Stomach (tissue), 9 donors: ENCODE results near the gene KATNB1. TPM values are rescaled to one million over a fixed set of nuclear protein-coding genes. Genes with fewer than 3 reads are reported as not detected.

Experiments used
- DNase-seq, 2 donors: peaks; one replicate each; pipeline versions ENCODE4 v3.0.0 to v3.0.0-alpha.2; 2013 to 2019
- H3K27ac ChIP-seq, 5 donors: fragments of 200-600 bp in 4 of 5; sonication (generic) in 4 of 5; one replicate each; pipeline ENCODE4 v1.5.1; 2013 to 2019; ENCODE audit warnings: mild to moderate bottlenecking in 1 of 5, moderate library complexity in 1 of 5
- H3K27me3 ChIP-seq, 3 donors: fragments of 200-600 bp; sonication (generic); one replicate each; pipeline ENCODE4 v1.5.1; 2017 to 2019; ENCODE audit warnings: mixed run types in 1 of 3
- H3K36me3 ChIP-seq, 4 donors: fragments of 200-600 bp; sonication (generic); 1 replicate in 3 of 4; 2 replicates in 1 of 4; pipeline ENCODE4 v1.5.1; 2016 to 2019
- H3K4me1 ChIP-seq, 4 donors: fragments of 200-600 bp; sonication (generic); one replicate each; pipeline ENCODE4 v1.5.1; 2016 to 2019
- H3K4me3 ChIP-seq, 4 donors: fragments of 200-600 bp; sonication (generic) in 3 of 4; one replicate each; pipeline ENCODE4 v1.5.1; 2016 to 2019; ENCODE audit warnings: mild to moderate bottlenecking in 1 of 4
- H3K9me3 ChIP-seq, 4 donors: fragments of 200-600 bp; sonication (generic); one replicate each; pipeline ENCODE4 v1.5.1; 2016 to 2019
- CTCF ChIP-seq, 7 experiments: fragments of 450-650 bp in 4 of 7; fragments of 200-600 bp in 3 of 7; sonication (generic) in 3 of 7; IDR thresholded peaks; one replicate each; pipeline ENCODE4 v1.5.1; 2016 to 2019; ENCODE audit warnings: antibody characterized with exemption in 7 of 7, control low read depth in 2 of 7, mild to moderate bottlenecking in 1 of 7
- EP300 ChIP-seq: sonication (generic); formaldehyde crosslinking; IDR thresholded peaks from one replicate; pipeline ENCODE4 v1.6.1; 2017; ENCODE audit warnings: antibody characterized with exemption
- POLR2A ChIP-seq, 4 donors: fragments of 450-650 bp; IDR thresholded peaks; one replicate each; pipeline ENCODE4 v1.6.1; 2016; ENCODE audit warnings: antibody characterized with exemption in 4 of 4, control low read depth in 2 of 4, mild to moderate bottlenecking in 1 of 4, moderate library complexity in 1 of 4
- POLR2AphosphoS5 ChIP-seq, 3 donors: sonication (generic); formaldehyde crosslinking; IDR thresholded peaks; one replicate each; pipeline ENCODE4 v1.6.1; 2016; ENCODE audit warnings: antibody characterized with exemption in 3 of 3
- WGBS, 5 donors: extraction: QIAGEN DNeasy Blood & Tissue Kit in 3 of 5; methylation state at CpG; one replicate each; pipeline versions ENCODE4 v1.1.5 to v1.1.7; 2013 to 2018; 5-methylcytosine and 5-hydroxymethylcytosine counted together
- intact Hi-C: fragments of 100-400 bp; cut with DNase I; formaldehyde crosslinking; loops from one replicate; pipeline ENCODE4 v1.15.1; 2023; ENCODE audit warnings: low total_unique reads
- polyA plus RNA-seq, 3 donors: library from polyadenylated mRNA; stranded (reverse); fragments of 200-250 nt; gene quantifications; one replicate each; pipeline ENCODE4 v1.2.3, GENCODE V29; 2013
- total RNA-seq, 5 donors: library from RNA; depleted of rRNA; stranded (reverse); fragments of >200 nt; gene quantifications; one replicate each; pipeline versions ENCODE4 v1.1.0 to v1.2.3, GENCODE V29; 2014 to 2016
- donor health status: healthy with polysubstance abuse.
- donor health status: Bipolar disorder and iron deficiency.
- donor health status: healthy.

Gene KATNB1
- total and polyA plus RNA-seq, 8 donors, result 6.7 to 58.5 (median 13.4) TPM

- Histone ChIP-seq H3K9me3 (no peaks in the 10 kb centered on the region), H3K27ac (no peak overlapping the region), H3K4me1 (peaks cover 8 to 18% (median 15%) of the 10 kb centered on the region in 4 donors), H3K4me3 (no peak overlapping the region), H3K27me3 (no peaks in the 10 kb centered on the region), H3K36me3 (peaks cover 9 to 73% (median 53%) of the 10 kb centered on the region in 4 donors)
- no peak for DNase-seq
- 82 to 88% (median 86%) methylated on average over 4 of the region's 4 CpGs for WGBS, 5 donors
- intact Hi-C loops, result no loop called here
- TF ChIP-seq CTCF (IDR thresholded peaks at IDR 0.05), result no peak
- TF ChIP-seq POLR2A (IDR thresholded peaks at IDR 0.05), result no peak
- TF ChIP-seq EP300, result no peak
- no peak for TF ChIP-seq POLR2AphosphoS5 (IDR thresholded peaks at IDR 0.05)
Measured at GRCh38 chr16:57783116-57783515, 47.5 kb downstream of the KATNB1 start.

- no peaks in the 10 kb centered on the region for H3K27me3 ChIP-seq
- peaks cover 8 to 18% (median 15%) of the 10 kb centered on the region in 4 donors for H3K4me1 ChIP-seq
- TF ChIP-seq POLR2AphosphoS5 (IDR thresholded peaks at IDR 0.05) (no peak), POLR2A (IDR thresholded peaks at IDR 0.05) (no peak), EP300 (no peak), CTCF (IDR thresholded peaks at IDR 0.05) (no peak)
- intact Hi-C loops, result no loop called here
- no peaks in the 10 kb centered on the region for H3K9me3 ChIP-seq
- 85 to 93% (median 87%) methylated on average over 8 of the region's 8 CpGs for WGBS, 5 donors
- no peak overlapping the region for H3K4me3 ChIP-seq
- H3K36me3 ChIP-seq, result peaks cover 14 to 77% (median 56%) of the 10 kb centered on the region in 4 donors
- DNase-seq, result no peak
- H3K27ac ChIP-seq, result no peak overlapping the region
Measured at GRCh38 chr16:57783883-57784282, 48.3 kb downstream of the KATNB1 start.

GRCh38 chr16:57784334-57784733 is 48.8 kb downstream of the KATNB1 start:
- Histone ChIP-seq H3K27me3 (no peaks in the 10 kb centered on the region), H3K9me3 (no peaks in the 10 kb centered on the region), H3K4me3 (no peak overlapping the region), H3K27ac (no peak overlapping the region), H3K36me3 (peaks cover 9 to 77% (median 56%) of the 10 kb centered on the region in 4 donors), H3K4me1 (peaks cover 8 to 18% (median 15%) of the 10 kb centered on the region in 4 donors)
- no peak for TF ChIP-seq CTCF (IDR thresholded peaks at IDR 0.05)
- TF ChIP-seq POLR2A (IDR thresholded peaks at IDR 0.05), result no peak
- TF ChIP-seq POLR2AphosphoS5 (IDR thresholded peaks at IDR 0.05), result no peak
- TF ChIP-seq EP300, result no peak
- 91 to 93% (median 92%) methylated on average over 7 of the region's 7 CpGs for WGBS, 5 donors
- intact Hi-C loops, result no loop called here
- no peak for DNase-seq

GRCh38 chr16:57785385-57785784 is 49.8 kb downstream of the KATNB1 start:
- no peak for DNase-seq

More at GRCh38 chr16:57785385-57785784, 49.8 kb downstream of the KATNB1 start:
- Histone ChIP-seq H3K4me1 (peaks cover 8 to 18% (median 15%) of the 10 kb centered on the region in 4 donors), H3K27me3 (no peaks in the 10 kb centered on the region), H3K4me3 (no peak overlapping the region), H3K36me3 (peaks cover 8 to 78% (median 60%) of the 10 kb centered on the region in 4 donors), H3K9me3 (no peaks in the 10 kb centered on the region), H3K27ac (no peak overlapping the region)
- WGBS, 5 donors, result 80 to 95% (median 94%) methylated on average over 4 to 10 of the region's 10 CpGs
- TF ChIP-seq CTCF (IDR thresholded peaks at IDR 0.05), result no peak
- no peak for TF ChIP-seq POLR2A (IDR thresholded peaks at IDR 0.05)
- TF ChIP-seq EP300, result no peak
- TF ChIP-seq POLR2AphosphoS5 (IDR thresholded peaks at IDR 0.05), result no peak
- intact Hi-C loops, result no loop called here
